ENCODE data around the gene NR4A3. TPM values are rescaled to one million over a fixed set of nuclear protein-coding genes. Genes with fewer than 3 reads are reported as not detected.

The NR4A3 gene
- total and polyA plus RNA-seq, 2 experiments from 2014 or later = 0.10 to 0.17 TPM

DNA sequence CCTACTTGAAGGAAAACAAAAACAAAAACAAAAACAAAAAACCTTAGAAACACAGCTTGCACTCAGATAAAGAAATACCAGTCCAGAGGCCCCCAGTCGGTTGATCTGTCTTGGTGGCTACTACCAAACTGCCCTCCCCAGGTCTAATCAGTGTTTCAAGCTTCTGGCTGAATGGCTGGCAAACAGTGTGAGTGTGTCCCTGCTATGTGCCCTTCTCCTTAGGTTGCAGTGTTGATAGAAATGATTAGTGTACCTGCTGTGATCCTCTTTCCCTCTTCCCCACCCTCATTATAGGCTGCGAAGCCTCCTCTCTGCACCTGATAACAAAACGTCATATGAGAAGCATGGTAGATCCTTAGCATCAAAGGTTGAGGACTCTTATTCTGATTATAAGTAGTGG is 12.8 kb downstream of the NR4A3 start:
- no peak overlapping the region for H3K4me3 ChIP-seq
- no peaks in the 10 kb centered on the region for H3K36me3 ChIP-seq (ENCODE audit: insufficient read depth)
- peaks cover 11% of the 10 kb centered on the region for H3K27me3 Mint-ChIP-seq (ENCODE audit: insufficient read depth, low read depth, poor library complexity)
- peaks cover 6% of the 10 kb centered on the region for H3K4me1 ChIP-seq (ENCODE audit: insufficient read depth)
- H3K4me3 Mint-ChIP-seq = no peak overlapping the region
- no peak for DNase-seq (ENCODE audit: low spot score)
- H3K9me2 ChIP-seq (ENCODE audit: insufficient read depth) = no peaks in the 10 kb centered on the region
- TF ChIP-seq, protein P1, sequence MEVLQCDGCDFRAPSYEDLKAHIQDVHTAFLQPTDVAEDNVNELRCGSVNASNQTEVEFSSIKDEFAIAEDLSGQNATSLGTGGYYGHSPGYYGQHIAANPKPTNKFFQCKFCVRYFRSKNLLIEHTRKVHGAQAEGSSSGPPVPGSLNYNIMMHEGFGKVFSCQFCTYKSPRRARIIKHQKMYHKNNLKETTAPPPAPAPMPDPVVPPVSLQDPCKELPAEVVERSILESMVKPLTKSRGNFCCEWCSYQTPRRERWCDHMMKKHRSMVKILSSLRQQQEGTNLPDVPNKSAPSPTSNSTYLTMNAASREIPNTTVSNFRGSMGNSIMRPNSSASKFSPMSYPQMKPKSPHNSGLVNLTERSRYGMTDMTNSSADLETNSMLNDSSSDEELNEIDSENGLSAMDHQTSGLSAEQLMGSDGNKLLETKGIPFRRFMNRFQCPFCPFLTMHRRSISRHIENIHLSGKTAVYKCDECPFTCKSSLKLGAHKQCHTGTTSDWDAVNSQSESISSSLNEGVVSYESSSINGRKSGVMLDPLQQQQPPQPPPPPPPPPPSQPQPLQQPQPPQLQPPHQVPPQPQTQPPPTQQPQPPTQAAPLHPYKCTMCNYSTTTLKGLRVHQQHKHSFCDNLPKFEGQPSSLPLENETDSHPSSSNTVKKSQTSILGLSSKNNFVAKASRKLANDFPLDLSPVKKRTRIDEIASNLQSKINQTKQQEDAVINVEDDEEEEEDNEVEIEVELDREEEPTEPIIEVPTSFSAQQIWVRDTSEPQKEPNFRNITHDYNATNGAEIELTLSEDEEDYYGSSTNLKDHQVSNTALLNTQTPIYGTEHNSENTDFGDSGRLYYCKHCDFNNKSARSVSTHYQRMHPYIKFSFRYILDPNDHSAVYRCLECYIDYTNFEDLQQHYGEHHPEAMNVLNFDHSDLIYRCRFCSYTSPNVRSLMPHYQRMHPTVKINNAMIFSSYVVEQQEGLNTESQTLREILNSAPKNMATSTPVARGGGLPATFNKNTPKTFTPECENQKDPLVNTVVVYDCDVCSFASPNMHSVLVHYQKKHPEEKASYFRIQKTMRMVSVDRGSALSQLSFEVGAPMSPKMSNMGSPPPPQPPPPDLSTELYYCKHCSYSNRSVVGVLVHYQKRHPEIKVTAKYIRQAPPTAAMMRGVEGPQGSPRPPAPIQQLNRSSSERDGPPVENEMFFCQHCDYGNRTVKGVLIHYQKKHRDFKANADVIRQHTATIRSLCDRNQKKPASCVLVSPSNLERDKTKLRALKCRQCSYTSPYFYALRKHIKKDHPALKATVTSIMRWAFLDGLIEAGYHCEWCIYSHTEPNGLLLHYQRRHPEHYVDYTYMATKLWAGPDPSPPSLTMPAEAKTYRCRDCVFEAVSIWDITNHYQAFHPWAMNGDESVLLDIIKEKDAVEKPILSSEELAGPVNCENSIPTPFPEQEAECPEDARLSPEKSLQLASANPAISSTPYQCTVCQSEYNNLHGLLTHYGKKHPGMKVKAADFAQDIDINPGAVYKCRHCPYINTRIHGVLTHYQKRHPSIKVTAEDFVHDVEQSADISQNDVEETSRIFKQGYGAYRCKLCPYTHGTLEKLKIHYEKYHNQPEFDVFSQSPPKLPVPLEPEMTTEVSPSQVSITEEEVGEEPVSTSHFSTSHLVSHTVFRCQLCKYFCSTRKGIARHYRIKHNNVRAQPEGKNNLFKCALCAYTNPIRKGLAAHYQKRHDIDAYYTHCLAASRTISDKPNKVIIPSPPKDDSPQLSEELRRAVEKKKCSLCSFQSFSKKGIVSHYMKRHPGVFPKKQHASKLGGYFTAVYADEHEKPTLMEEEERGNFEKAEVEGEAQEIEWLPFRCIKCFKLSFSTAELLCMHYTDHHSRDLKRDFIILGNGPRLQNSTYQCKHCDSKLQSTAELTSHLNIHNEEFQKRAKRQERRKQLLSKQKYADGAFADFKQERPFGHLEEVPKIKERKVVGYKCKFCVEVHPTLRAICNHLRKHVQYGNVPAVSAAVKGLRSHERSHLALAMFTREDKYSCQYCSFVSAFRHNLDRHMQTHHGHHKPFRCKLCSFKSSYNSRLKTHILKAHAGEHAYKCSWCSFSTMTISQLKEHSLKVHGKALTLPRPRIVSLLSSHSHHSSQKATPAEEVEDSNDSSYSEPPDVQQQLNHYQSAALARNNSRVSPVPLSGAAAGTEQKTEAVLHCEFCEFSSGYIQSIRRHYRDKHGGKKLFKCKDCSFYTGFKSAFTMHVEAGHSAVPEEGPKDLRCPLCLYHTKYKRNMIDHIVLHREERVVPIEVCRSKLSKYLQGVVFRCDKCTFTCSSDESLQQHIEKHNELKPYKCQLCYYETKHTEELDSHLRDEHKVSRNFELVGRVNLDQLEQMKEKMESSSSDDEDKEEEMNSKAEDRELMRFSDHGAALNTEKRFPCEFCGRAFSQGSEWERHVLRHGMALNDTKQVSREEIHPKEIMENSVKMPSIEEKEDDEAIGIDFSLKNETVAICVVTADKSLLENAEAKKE (CRISPR knock-in tag; IDR thresholded peaks at IDR 0.05) = no peak
- TF ChIP-seq EZH2 (IDR thresholded peaks at IDR 0.05; ENCODE audit: low read depth, unreplicated experiment) = no peak
- no peak for TF ChIP-seq NANOG (IDR thresholded peaks at IDR 0.05; ENCODE audit: borderline replicate concordance)
- TF ChIP-seq POLR2AphosphoS5 (IDR thresholded peaks at IDR 0.05; ENCODE audit: low read depth) = no peak
- TF ChIP-seq, protein P2, sequence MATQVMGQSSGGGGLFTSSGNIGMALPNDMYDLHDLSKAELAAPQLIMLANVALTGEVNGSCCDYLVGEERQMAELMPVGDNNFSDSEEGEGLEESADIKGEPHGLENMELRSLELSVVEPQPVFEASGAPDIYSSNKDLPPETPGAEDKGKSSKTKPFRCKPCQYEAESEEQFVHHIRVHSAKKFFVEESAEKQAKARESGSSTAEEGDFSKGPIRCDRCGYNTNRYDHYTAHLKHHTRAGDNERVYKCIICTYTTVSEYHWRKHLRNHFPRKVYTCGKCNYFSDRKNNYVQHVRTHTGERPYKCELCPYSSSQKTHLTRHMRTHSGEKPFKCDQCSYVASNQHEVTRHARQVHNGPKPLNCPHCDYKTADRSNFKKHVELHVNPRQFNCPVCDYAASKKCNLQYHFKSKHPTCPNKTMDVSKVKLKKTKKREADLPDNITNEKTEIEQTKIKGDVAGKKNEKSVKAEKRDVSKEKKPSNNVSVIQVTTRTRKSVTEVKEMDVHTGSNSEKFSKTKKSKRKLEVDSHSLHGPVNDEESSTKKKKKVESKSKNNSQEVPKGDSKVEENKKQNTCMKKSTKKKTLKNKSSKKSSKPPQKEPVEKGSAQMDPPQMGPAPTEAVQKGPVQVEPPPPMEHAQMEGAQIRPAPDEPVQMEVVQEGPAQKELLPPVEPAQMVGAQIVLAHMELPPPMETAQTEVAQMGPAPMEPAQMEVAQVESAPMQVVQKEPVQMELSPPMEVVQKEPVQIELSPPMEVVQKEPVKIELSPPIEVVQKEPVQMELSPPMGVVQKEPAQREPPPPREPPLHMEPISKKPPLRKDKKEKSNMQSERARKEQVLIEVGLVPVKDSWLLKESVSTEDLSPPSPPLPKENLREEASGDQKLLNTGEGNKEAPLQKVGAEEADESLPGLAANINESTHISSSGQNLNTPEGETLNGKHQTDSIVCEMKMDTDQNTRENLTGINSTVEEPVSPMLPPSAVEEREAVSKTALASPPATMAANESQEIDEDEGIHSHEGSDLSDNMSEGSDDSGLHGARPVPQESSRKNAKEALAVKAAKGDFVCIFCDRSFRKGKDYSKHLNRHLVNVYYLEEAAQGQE (IDR thresholded peaks at IDR 0.05; ENCODE audit: unreplicated experiment) = no peak
- TF ChIP-seq JUNB (IDR thresholded peaks at IDR 0.05; ENCODE audit: unreplicated experiment) = no peak
- TF ChIP-seq CREB1 (CRISPR knock-in tag; IDR thresholded peaks at IDR 0.05; ENCODE audit: low read depth) = no peak
- no peak overlapping the region for H2AFZ ChIP-seq
- no peaks in the 10 kb centered on the region for H3K9me3 Mint-ChIP-seq
- no peak overlapping the region for H3K4me2 ChIP-seq
- peaks cover 25% of the 10 kb centered on the region for H3K27me3 ChIP-seq (ENCODE audit: insufficient read depth)
- no peaks in the 10 kb centered on the region for H3F3A ChIP-seq (replicated peaks; ENCODE audit: low read depth)
- H3K36me3 Mint-ChIP-seq (ENCODE audit: low read depth) = no peaks in the 10 kb centered on the region
- no peak overlapping the region for H3K27ac Mint-ChIP-seq
- no peaks in the 10 kb centered on the region for H4K20me1 ChIP-seq (replicated peaks; ENCODE audit: insufficient read depth)
- H3K79me2 ChIP-seq (replicated peaks; ENCODE audit: insufficient read depth) = no peaks in the 10 kb centered on the region
- no peak for ATAC-seq
- no peak overlapping the region for H3K27ac ChIP-seq (ENCODE audit: low read depth)
- H3K4me1 Mint-ChIP-seq = peaks cover 2% of the 10 kb centered on the region

Measured in GM23338 (cell line).